GM12878 (cell line): ENCODE measurements around the gene TSC22D3. TPM values are rescaled to one million over a fixed set of nuclear protein-coding genes. Genes with fewer than 3 reads are reported as not detected.
A peak's percentile ranks its signal among the peaks of the same experiment; 100 is the strongest.

Source experiments
- ATAC-seq: fragments of 200-7000 bp; cut with Tn5 transposase; 3 replicates; pipeline ENCODE4 v1.9.1; 2020; ENCODE audit warnings: mild to moderate bottlenecking, moderate library complexity
- BruUV-seq: library from RNA; stranded (reverse); fragments of 400-500 nt; replicated peaks from 2 replicates; lab custom pipeline; 2021; lab: Mats Ljungman, UMichigan
- CTCF ChIA-PET: fragments of 300-600 bp; sonication (Branson Sonifier 250); formaldehyde crosslinking; extraction: SDS; loops from one replicate; lab custom pipeline; 2021; ENCODE audit warnings: inconsistent platforms; lab: Yijun Ruan, JAX
- POLR2A ChIA-PET: fragments of 350-600 bp; formaldehyde crosslinking; extraction: SDS; loops from one replicate; lab custom pipeline; 2021; ENCODE audit warnings: inconsistent platforms; lab: Charles Lee
- RAD21 ChIA-PET: fragments of 300-600 bp; sonication (Branson Sonifier 250); formaldehyde crosslinking; loops from one replicate; lab custom pipeline; 2023; ENCODE audit warnings: antibody characterized with exemption; ENCODE audit not compliant: unreplicated experiment; lab: Charles Lee
- SMC1A ChIA-PET: fragments of 300-600 bp; sonication (Branson Sonifier 250); formaldehyde crosslinking; loops from one replicate; lab custom pipeline; 2023; ENCODE audit not compliant: unreplicated experiment, uncharacterized antibody; lab: Charles Lee
- DNase-seq: peaks from one replicate; pipeline ENCODE4 v3.0.0-alpha.2; 2011; ENCODE audit warnings: low read depth, low spot score
- FAIRE-seq: peaks from 3 replicates; lab custom pipeline; 2011; peaks lifted over from hg19 to GRCh38; lab: Jason Lieb, UNC
- H2AFZ ChIP-seq: 2 replicates; pipeline ENCODE4 v1.6.0; 2011; ENCODE audit warnings: low read depth, low read length, control low read depth; ENCODE audit not compliant: control insufficient read depth
- H3K27ac ChIP-seq: 2 replicates; pipeline ENCODE4 v1.5.1; 2011; ENCODE audit warnings: control low read depth; ENCODE audit not compliant: control insufficient read depth, insufficient read depth
- H3K27me3 ChIP-seq, 2 experiments: replicated peaks in 1 of 2; 2 replicates each; pipeline versions ENCODE4 v1.6.0 to v1.6.1; 2011; ENCODE audit warnings: low read length in 1 of 2; ENCODE audit not compliant: control insufficient read depth in 2 of 2, insufficient read depth in 2 of 2
- H3K36me3 ChIP-seq, 2 experiments: 2 replicates each; pipeline ENCODE4 v1.5.1; 2011; ENCODE audit warnings: low read length in 1 of 2; ENCODE audit not compliant: control insufficient read depth in 2 of 2, insufficient read depth in 2 of 2
- H3K4me1 ChIP-seq: 2 replicates; pipeline ENCODE4 v1.6.1; 2011; ENCODE audit warnings: mild to moderate bottlenecking, low read length, moderate library complexity, mixed read lengths; ENCODE audit not compliant: control insufficient read depth, insufficient read depth
- H3K4me2 ChIP-seq: 2 replicates; pipeline ENCODE4 v1.6.0; 2011; ENCODE audit warnings: control low read depth; ENCODE audit not compliant: control insufficient read depth, insufficient read depth
- H3K4me3 ChIP-seq: fragments of 200-600 bp; sonication (generic); 2 replicates; pipeline ENCODE4 v1.5.1; 2016
- H3K79me2 ChIP-seq: 2 replicates; pipeline ENCODE4 v1.6.0; 2011; ENCODE audit warnings: low read length; ENCODE audit not compliant: control insufficient read depth, insufficient read depth
- H3K9ac ChIP-seq: 2 replicates; pipeline ENCODE4 v1.8.0; 2011; ENCODE audit warnings: low read length, control low read depth, mixed read lengths; ENCODE audit not compliant: control insufficient read depth, insufficient read depth
- H3K9me3 ChIP-seq: replicated peaks from 3 replicates; pipeline ENCODE4 v1.5.1; 2011; ENCODE audit warnings: mild to moderate bottlenecking, low read length; ENCODE audit not compliant: control insufficient read depth, insufficient read depth
- H4K20me1 ChIP-seq: 2 replicates; pipeline ENCODE4 v1.6.0; 2011; ENCODE audit not compliant: control insufficient read depth, insufficient read depth
- HDGF ChIP-seq: fragments of 450-650 bp; IDR thresholded peaks from 2 replicates; pipeline ENCODE4 v1.6.1; 2016; ENCODE audit warnings: antibody characterized with exemption
- WGBS: methylation state at CpG from one replicate; pipeline ENCODE4 v1.1.6; 2016; ENCODE audit warnings: low lambda C conversion rate; ENCODE audit not compliant: insufficient replicate concordance, insufficient coverage; ENCODE audit errors: missing lambda C conversion rate; 5-methylcytosine and 5-hydroxymethylcytosine counted together
- in situ Hi-C: fragments of 300-500 bp; cut with MboI; formaldehyde crosslinking; loops from 9 replicates; pipeline ENCODE4 v1.14.3; 2018; ENCODE audit warnings: mixed read lengths
- intact Hi-C: fragments of 100-400 bp; cut with micrococcal nuclease; formaldehyde crosslinking; loops from one replicate; pipeline ENCODE4 v1.14.2; 2022; ENCODE audit not compliant: unreplicated experiment
- polyA plus RNA-seq, 11 experiments: library from polyadenylated mRNA; depleted of rRNA in 4 of 11; unstranded in 6 of 11; stranded (reverse) in 5 of 11; fragments of >200 nt; fragmentation: Nextera tagmentation in 4 of 11; fragmentation: Illumina TruSeq in 1 of 11; extraction: Ambion mirVana in 4 of 11; extraction: Trizol in 1 of 11; gene quantifications; 1 replicate in 1 of 11; 2 replicates in 10 of 11; pipeline versions ENCODE4 v1.2.1 to v1.2.3, GENCODE V29; 2011 to 2016; ENCODE audit warnings: inconsistent platforms in 2 of 11, missing spikeins in 2 of 11, low read depth in 1 of 11
- total RNA-seq, 4 experiments: library from RNA; depleted of rRNA in 3 of 4; stranded (reverse); fragments of >200 nt in 3 of 4; fragmentation: Illumina TruSeq in 1 of 4; extraction: Trizol in 1 of 4; gene quantifications; 2 replicates each; pipeline versions ENCODE4 v1.2.1 to v1.2.3, GENCODE V29; 2013 to 2021
- TF ChIP-seq, protein P1 (sequence below): fragments of 450-650 bp; IDR thresholded peaks from 2 replicates; pipeline ENCODE4 v1.6.1; 2016; ENCODE audit warnings: mild to moderate bottlenecking, moderate library complexity, borderline replicate concordance
- TF ChIP-seq, protein P2 (sequence below): fragments of 450-650 bp; IDR thresholded peaks from 2 replicates; pipeline ENCODE4 v1.6.1; 2017; ENCODE audit warnings: mild to moderate bottlenecking, low read depth, inconsistent platforms; ENCODE audit not compliant: poor library complexity, severe bottlenecking

The TSC22D3 gene
- total and polyA plus RNA-seq, 10 of the 15 experiments (the other 5 are each of a cell fraction or from before 2014, with no cell fraction given), result 4.6 to 122 (median 16.1) TPM

DNA sequence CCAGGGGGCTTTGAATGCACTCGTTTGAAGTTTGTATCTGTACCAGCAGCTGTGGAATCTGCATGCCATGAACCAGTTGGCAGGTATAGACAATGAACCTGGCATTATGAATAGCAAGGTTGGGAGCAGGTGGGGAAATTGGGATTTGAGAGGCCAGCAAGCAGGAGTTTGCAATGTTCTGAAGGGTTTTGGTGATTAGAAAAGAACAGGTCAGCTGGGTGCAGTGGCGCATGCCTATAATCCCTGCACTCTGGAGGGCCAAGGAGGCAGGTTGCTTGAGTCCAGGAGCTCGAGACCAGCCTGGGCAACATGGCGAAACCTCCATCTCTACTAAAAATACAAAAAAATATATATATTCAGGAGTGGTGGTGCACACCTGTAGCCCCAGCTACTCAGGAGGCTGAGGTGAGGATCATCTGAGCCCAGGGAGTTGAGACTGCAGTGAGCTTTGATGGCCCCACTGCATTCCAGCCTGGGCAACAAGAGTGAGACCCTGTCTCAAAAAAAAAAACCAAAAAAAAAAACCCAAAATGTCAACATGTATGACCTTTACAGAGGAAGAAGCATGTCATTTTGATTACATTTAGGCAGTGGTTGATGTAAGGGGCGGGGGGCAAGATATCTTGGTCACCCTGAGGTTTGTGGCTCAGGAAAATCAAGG, 63.9 kb downstream of the TSC22D3 start:
- BruUV-seq, result TSS peak; percentile 87
- in situ Hi-C loops, result loop anchor here (5.0 kb wide), 1 partner anchor 34 kb away; no protein-coding TSS in a partner anchor
- peaks cover 4% of the 10 kb centered on the region; the same call in 1 of the 2 replicates for H4K20me1 ChIP-seq
- H3K4me3 ChIP-seq, result peak overlapping the region; percentile 51; the same call in 1 of the 2 replicates
- ChIA-PET SMC1A (interaction anchor here (1.0 to 16.4 kb wide), 13 partner anchors 8 to 152 kb away, joined by 3 to 425 read pairs (median 4); no protein-coding TSS in a partner anchor), RAD21 (interaction anchor here (0.7 to 15.7 kb wide), 17 partner anchors 10 to 65 kb away, joined by 3 to 444 read pairs (median 5); partner anchors contain the start of genes NCBP2L and TSC22D3), CTCF (interaction anchor here (0.7 to 4.7 kb wide), 10 partner anchors 10 to 65 kb away, joined by 3 to 89 read pairs (median 4); partner anchors contain the start of genes NCBP2L and TSC22D3), POLR2A (interaction anchor here (0.9 to 18.2 kb wide), 9 partner anchors 9 to 64 kb away, joined by 3 to 287 read pairs (median 5); partner anchors contain the start of gene TSC22D3)
- no peak overlapping the region for H3K9ac ChIP-seq
- H3K27ac ChIP-seq, result peak overlapping the region; percentile 47
- H3K4me1 ChIP-seq, result peaks cover 15% of the 10 kb centered on the region
- H3K9me3 ChIP-seq, result no peaks in the 10 kb centered on the region; the same call in 2 of the 3 replicates
- H3K4me2 ChIP-seq, result peak overlapping the region; percentile 18; the same call in 1 of the 2 replicates
- intact Hi-C loops, result loop anchor here (1.0 kb wide), 1 partner anchor 37 kb away; no protein-coding TSS in a partner anchor
- FAIRE-seq (no peak), ATAC-seq (no peak), DNase-seq (no peak)
- H2AFZ ChIP-seq, result no peak overlapping the region
- H3K79me2 ChIP-seq, result peaks cover 15% of the 10 kb centered on the region
- peak; percentile 9; the same call in 1 of the 2 replicates for TF ChIP-seq HDGF
- TF ChIP-seq, protein P1, sequence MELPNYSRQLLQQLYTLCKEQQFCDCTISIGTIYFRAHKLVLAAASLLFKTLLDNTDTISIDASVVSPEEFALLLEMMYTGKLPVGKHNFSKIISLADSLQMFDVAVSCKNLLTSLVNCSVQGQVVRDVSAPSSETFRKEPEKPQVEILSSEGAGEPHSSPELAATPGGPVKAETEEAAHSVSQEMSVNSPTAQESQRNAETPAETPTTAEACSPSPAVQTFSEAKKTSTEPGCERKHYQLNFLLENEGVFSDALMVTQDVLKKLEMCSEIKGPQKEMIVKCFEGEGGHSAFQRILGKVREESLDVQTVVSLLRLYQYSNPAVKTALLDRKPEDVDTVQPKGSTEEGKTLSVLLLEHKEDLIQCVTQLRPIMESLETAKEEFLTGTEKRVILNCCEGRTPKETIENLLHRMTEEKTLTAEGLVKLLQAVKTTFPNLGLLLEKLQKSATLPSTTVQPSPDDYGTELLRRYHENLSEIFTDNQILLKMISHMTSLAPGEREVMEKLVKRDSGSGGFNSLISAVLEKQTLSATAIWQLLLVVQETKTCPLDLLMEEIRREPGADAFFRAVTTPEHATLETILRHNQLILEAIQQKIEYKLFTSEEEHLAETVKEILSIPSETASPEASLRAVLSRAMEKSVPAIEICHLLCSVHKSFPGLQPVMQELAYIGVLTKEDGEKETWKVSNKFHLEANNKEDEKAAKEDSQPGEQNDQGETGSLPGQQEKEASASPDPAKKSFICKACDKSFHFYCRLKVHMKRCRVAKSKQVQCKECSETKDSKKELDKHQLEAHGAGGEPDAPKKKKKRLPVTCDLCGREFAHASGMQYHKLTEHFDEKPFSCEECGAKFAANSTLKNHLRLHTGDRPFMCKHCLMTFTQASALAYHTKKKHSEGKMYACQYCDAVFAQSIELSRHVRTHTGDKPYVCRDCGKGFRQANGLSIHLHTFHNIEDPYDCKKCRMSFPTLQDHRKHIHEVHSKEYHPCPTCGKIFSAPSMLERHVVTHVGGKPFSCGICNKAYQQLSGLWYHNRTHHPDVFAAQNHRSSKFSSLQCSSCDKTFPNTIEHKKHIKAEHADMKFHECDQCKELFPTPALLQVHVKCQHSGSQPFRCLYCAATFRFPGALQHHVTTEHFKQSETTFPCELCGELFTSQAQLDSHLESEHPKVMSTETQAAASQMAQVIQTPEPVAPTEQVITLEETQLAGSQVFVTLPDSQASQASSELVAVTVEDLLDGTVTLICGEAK, result no peak
- TF ChIP-seq, protein P2, sequence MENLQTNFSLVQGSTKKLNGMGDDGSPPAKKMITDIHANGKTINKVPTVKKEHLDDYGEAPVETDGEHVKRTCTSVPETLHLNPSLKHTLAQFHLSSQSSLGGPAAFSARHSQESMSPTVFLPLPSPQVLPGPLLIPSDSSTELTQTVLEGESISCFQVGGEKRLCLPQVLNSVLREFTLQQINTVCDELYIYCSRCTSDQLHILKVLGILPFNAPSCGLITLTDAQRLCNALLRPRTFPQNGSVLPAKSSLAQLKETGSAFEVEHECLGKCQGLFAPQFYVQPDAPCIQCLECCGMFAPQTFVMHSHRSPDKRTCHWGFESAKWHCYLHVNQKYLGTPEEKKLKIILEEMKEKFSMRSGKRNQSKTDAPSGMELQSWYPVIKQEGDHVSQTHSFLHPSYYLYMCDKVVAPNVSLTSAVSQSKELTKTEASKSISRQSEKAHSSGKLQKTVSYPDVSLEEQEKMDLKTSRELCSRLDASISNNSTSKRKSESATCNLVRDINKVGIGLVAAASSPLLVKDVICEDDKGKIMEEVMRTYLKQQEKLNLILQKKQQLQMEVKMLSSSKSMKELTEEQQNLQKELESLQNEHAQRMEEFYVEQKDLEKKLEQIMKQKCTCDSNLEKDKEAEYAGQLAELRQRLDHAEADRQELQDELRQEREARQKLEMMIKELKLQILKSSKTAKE, result no peak
- TF ChIP-seq, all 136 proteins: peak for 1
- Histone ChIP-seq H3K27me3 (no peaks in the 10 kb centered on the region), H3K36me3 (no peaks in the 10 kb centered on the region)
- WGBS, result 64% methylated on average over 5 of the region's 5 CpGs
